Astrocyte (in vitro differentiated cells and primary cell): ENCODE data around the gene DCLK2. TPM values are rescaled to one million over a fixed set of nuclear protein-coding genes. Genes with fewer than 3 reads are reported as not detected.

Experiments used
- DNase-seq: peaks from one replicate; pipeline ENCODE4 v3.0.0-alpha.2; 2010; ENCODE audit warnings: low read depth
- FAIRE-seq: peaks from 2 replicates; lab custom pipeline; 2011; peaks lifted over from hg19 to GRCh38; lab: Jason Lieb, UNC
- H2AFZ ChIP-seq: 2 replicates; pipeline ENCODE4 v1.6.0; 2012; ENCODE audit warnings: low read depth, low read length, inconsistent platforms
- H3K27ac ChIP-seq: 2 replicates; pipeline ENCODE4 v1.5.1; 2011; ENCODE audit warnings: low read depth, low read length, inconsistent platforms
- H3K27me3 ChIP-seq: 2 replicates; pipeline ENCODE4 v1.6.0; 2011; ENCODE audit warnings: low read length, inconsistent platforms; ENCODE audit not compliant: insufficient read depth
- H3K36me3 ChIP-seq: 2 replicates; pipeline ENCODE4 v1.5.1; 2011; ENCODE audit warnings: low read length, inconsistent platforms; ENCODE audit not compliant: insufficient read depth
- H3K4me1 ChIP-seq: 2 replicates; pipeline ENCODE4 v1.5.1; 2011; ENCODE audit warnings: low read length, inconsistent platforms; ENCODE audit not compliant: insufficient read depth
- H3K4me2 ChIP-seq: 2 replicates; pipeline ENCODE4 v1.6.0; 2012; ENCODE audit warnings: low read length, inconsistent platforms
- H3K4me3 ChIP-seq: 2 replicates; pipeline ENCODE4 v1.5.1; 2011; ENCODE audit warnings: low read depth, mild to moderate bottlenecking, low read length, inconsistent platforms; ENCODE audit not compliant: insufficient read depth
- H3K79me2 ChIP-seq: 2 replicates; pipeline ENCODE4 v1.6.0; 2012; ENCODE audit warnings: mild to moderate bottlenecking, low read length, inconsistent platforms; ENCODE audit not compliant: insufficient read depth
- H3K9ac ChIP-seq: 2 replicates; pipeline ENCODE4 v1.6.0; 2012; ENCODE audit warnings: mild to moderate bottlenecking, low read length, inconsistent platforms
- H3K9me3 ChIP-seq: 2 replicates; pipeline ENCODE4 v1.5.1; 2012; ENCODE audit warnings: low read depth, mild to moderate bottlenecking, low read length, inconsistent platforms; ENCODE audit not compliant: insufficient read depth
- H4K20me1 ChIP-seq: 2 replicates; pipeline ENCODE4 v1.6.0; 2012; ENCODE audit warnings: low read length, inconsistent platforms; ENCODE audit not compliant: insufficient read depth
- H3K27ac Mint-ChIP-seq: one replicate; pipeline ENCODE4 v1.8.0; 2021; ENCODE audit warnings: mild to moderate bottlenecking, mixed read lengths; ENCODE audit not compliant: unreplicated experiment
- H3K27me3 Mint-ChIP-seq: one replicate; pipeline ENCODE4 v1.8.0; 2021; ENCODE audit warnings: low read depth, mixed read lengths; ENCODE audit not compliant: unreplicated experiment
- H3K36me3 Mint-ChIP-seq: one replicate; pipeline ENCODE4 v1.8.0; 2021; ENCODE audit warnings: low read depth, mixed read lengths; ENCODE audit not compliant: unreplicated experiment
- H3K4me1 Mint-ChIP-seq: one replicate; pipeline ENCODE4 v1.8.0; 2021; ENCODE audit warnings: low read depth, mixed read lengths; ENCODE audit not compliant: unreplicated experiment
- H3K4me3 Mint-ChIP-seq: one replicate; pipeline ENCODE4 v1.8.0; 2021; ENCODE audit warnings: mild to moderate bottlenecking, moderate library complexity, mixed read lengths; ENCODE audit not compliant: unreplicated experiment
- H3K9me3 Mint-ChIP-seq: one replicate; pipeline ENCODE4 v1.8.0; 2021; ENCODE audit warnings: mild to moderate bottlenecking, mixed read lengths; ENCODE audit not compliant: unreplicated experiment
- CTCF ChIP-seq: IDR thresholded peaks from 2 replicates; pipeline ENCODE4 v1.5.1; 2011; ENCODE audit warnings: low read depth, mild to moderate bottlenecking, inconsistent platforms, low read length, moderate library complexity; ENCODE audit not compliant: insufficient read depth
- EZH2 ChIP-seq: IDR thresholded peaks from 2 replicates; pipeline ENCODE4 v1.6.1; 2012; ENCODE audit warnings: mild to moderate bottlenecking, low read length, inconsistent platforms; ENCODE audit not compliant: insufficient read depth
- total RNA-seq: library from RNA; stranded (reverse); gene quantifications from 2 replicates; pipeline ENCODE4 v1.2.1, GENCODE V29; 2021

Gene DCLK2
- total RNA-seq, 1 donor from 2014 or later: 6.2 TPM

DNA sequence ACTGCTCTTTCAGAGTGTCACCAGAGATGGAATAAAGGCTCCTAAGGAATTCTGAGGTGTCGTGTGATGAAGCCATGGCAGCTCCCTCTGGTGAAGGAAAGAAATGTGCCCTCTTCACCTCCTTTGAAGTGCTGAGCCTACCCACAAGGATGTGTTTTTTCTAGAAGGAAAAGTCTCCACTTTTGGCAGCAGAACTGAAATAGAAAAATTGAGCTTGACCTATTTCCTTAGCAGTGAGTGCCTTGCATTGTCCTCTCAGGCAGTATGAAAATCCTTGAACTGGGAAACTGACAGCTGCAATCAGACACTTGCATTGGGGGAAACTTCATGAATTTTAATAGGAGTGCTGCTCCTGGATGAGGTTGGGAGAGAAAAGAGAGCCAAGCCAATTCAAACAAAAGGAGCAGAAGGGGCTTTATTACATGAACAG is 95.2 kb downstream of the DCLK2 start:
- Histone ChIP-seq H2AFZ (no peak overlapping the region), H3K36me3 (no peaks in the 10 kb centered on the region), H3K4me2 (peak overlapping the region; percentile 56), H3K4me1 (peaks cover 36% of the 10 kb centered on the region), H4K20me1 (no peaks in the 10 kb centered on the region), H3K4me3 (no peak overlapping the region), H3K9ac (no peak overlapping the region), H3K27ac (peak overlapping the region; percentile 31), H3K79me2 (peaks cover 5% of the 10 kb centered on the region), H3K9me3 (no peaks in the 10 kb centered on the region), H3K27me3 (no peaks in the 10 kb centered on the region)
- Mint-ChIP-seq H3K4me1 (peaks cover 22% of the 10 kb centered on the region), H3K4me3 (no peak overlapping the region), H3K27ac (no peak overlapping the region), H3K9me3 (peaks cover 4% of the 10 kb centered on the region), H3K36me3 (no peaks in the 10 kb centered on the region), H3K27me3 (no peaks in the 10 kb centered on the region)
- DNase-seq (peak; percentile 67), FAIRE-seq (no peak)
- TF ChIP-seq EZH2 (no peak), CTCF (no peak)

DNA sequence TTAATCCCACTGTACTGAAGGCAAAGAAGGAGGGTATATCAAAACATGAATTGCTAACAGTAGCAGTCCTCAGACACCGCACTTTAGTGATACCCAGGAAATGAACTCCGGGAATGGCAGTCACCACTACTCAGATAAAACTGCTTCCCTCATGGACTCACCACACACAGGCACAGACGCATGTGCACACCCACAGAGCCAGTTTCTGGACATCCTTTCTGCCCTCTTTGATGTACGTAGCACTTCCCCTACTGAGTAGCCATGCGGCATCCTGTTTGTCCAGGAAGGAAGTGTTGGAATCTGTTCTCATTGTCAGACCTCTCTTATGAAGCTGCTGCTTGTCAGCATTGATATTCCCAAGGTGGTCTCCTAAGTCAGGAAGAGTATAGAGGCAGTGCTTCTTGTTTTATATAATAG is 95.7 kb downstream of the DCLK2 start:
- no peak overlapping the region for H3K4me3 ChIP-seq
- H4K20me1 ChIP-seq: no peaks in the 10 kb centered on the region
- H3K79me2 ChIP-seq: peaks cover 5% of the 10 kb centered on the region
- peaks cover 38% of the 10 kb centered on the region for H3K4me1 ChIP-seq
- H3K27me3 Mint-ChIP-seq: no peaks in the 10 kb centered on the region
- peak overlapping the region; percentile 56 for H3K4me2 ChIP-seq
- H3K9me3 Mint-ChIP-seq: peaks cover 2% of the 10 kb centered on the region
- peak overlapping the region; percentile 72 for H2AFZ ChIP-seq
- H3K27ac Mint-ChIP-seq: no peak overlapping the region
- no peaks in the 10 kb centered on the region for H3K27me3 ChIP-seq
- peaks cover 22% of the 10 kb centered on the region for H3K4me1 Mint-ChIP-seq
- peak; percentile 50 for FAIRE-seq
- no peak for TF ChIP-seq EZH2
- TF ChIP-seq CTCF: no peak
- no peak overlapping the region for H3K4me3 Mint-ChIP-seq
- H3K36me3 Mint-ChIP-seq: no peaks in the 10 kb centered on the region
- no peaks in the 10 kb centered on the region for H3K36me3 ChIP-seq
- no peaks in the 10 kb centered on the region for H3K9me3 ChIP-seq
- H3K27ac ChIP-seq: peak overlapping the region; percentile 31
- DNase-seq: peak; percentile 72
- no peak overlapping the region for H3K9ac ChIP-seq

- H3K36me3 ChIP-seq: no peaks in the 10 kb centered on the region
- Mint-ChIP-seq H3K27ac (no peak overlapping the region), H3K4me1 (peaks cover 22% of the 10 kb centered on the region), H3K36me3 (no peaks in the 10 kb centered on the region), H3K27me3 (no peaks in the 10 kb centered on the region), H3K9me3 (peaks cover 4% of the 10 kb centered on the region), H3K4me3 (no peak overlapping the region)
- no peak overlapping the region for H3K27ac ChIP-seq
- no peak for TF ChIP-seq EZH2
- DNase-seq (peak; percentile 85), FAIRE-seq (peak; percentile 64)
- no peaks in the 10 kb centered on the region for H3K9me3 ChIP-seq
- H3K9ac ChIP-seq: no peak overlapping the region
- no peaks in the 10 kb centered on the region for H4K20me1 ChIP-seq
- no peaks in the 10 kb centered on the region for H3K27me3 ChIP-seq
- peaks cover 5% of the 10 kb centered on the region for H3K79me2 ChIP-seq
- no peak overlapping the region for H2AFZ ChIP-seq
- H3K4me2 ChIP-seq: no peak overlapping the region
- H3K4me1 ChIP-seq: peaks cover 34% of the 10 kb centered on the region
- H3K4me3 ChIP-seq: no peak overlapping the region
These were observed 98.3 kb downstream of the DCLK2 start for GRCh38 chr4:150176547-150176946.
